GM12891 (cell line): Measurements from ENCODE around the gene ISG20L2.

Experiments
- PAX5 ChIP-seq: IDR thresholded peaks from 2 replicates; pipeline ENCODE4 v1.6.1; 2011; ENCODE audit warnings: low read length, moderate library complexity, mild to moderate bottlenecking; ENCODE audit not compliant: insufficient read depth, severe bottlenecking
- POLR2A ChIP-seq: IDR thresholded peaks from 2 replicates; pipeline ENCODE4 v1.6.1; 2011; ENCODE audit warnings: low read depth, low read length, control low read depth
- POLR2AphosphoS5 ChIP-seq: IDR thresholded peaks from 2 replicates; pipeline ENCODE4 v1.6.1; 2011; ENCODE audit warnings: low read depth, low read length, control low read depth
- TAF1 ChIP-seq: IDR thresholded peaks from 2 replicates; pipeline ENCODE4 v1.6.1; 2011; ENCODE audit warnings: low read depth, low read length, control low read depth

DNA sequence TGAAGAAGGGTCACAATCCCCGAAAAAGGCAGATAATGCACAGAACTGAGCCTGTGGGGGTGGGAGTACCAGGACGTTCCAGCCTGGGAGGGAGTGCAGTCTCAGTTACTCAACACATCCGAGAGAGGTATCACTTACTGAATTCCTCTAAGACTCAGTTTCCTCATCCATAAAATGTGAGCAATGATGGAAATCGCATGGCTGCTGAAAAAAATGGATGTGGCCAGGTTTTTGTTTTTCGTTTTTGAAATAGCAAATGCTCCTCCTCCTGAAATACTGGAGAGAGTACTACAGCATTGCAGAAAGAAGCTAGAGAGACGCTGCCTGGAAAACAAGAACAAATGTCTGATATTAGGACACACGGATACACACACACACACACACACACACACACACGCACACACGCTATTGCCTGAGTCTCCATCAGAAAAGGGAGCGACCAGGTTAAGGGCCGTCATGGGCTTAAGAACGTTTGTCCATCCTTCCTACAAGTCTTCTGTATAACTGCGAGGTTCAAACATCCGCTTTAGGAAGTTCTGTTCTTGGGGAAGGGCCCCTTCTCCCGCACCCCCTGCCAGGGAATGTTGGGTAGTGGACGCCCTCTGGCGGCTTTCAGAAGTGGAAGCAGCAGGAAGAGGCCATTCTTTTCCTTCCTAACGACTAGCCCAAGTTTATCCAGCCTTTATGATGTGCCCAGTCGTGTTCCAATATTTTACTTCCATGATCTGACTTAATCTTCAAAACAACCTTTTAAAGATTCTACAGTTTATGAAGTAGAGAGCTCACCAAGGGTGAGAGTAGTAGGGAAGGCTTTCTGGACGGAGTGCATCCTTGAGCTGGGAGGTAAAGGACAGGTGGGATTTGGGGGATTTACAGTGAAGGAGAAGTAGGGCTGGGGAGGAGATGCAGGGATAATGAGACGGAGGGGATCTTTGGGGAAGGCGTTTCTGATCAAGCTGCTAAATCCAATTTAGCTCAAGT is 50.7 kb downstream of the ISG20L2 start:
- TF ChIP-seq POLR2A (no peak), TAF1 (no peak), POLR2AphosphoS5 (no peak), PAX5 (no peak)
